ENCODE measurements around the gene HERC4.

DNA sequence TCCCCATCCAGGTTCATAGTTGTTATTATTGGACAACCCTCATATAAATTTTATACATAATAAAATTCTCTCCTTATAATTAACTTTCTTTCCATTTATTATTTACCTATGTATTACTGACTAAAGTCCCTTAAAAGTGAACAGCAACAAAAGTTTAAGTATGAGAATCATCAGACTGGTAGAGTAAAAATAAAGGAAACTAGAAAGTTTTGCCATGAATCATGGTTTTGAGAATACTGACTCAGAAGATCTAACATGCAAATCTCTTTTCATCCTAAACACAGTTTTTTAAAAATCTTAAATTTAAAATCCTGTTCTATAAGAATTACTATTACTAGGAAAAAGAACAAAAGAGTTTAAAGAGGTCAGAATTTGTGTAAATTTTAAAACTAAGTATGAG lies 32.1 kb downstream of the HERC4 start:
- TF ChIP-seq POLR2AphosphoS5 (IDR thresholded peaks at IDR 0.05; ENCODE audit: low read depth, low read length), result no peak
- no peak for TF ChIP-seq TAF1 (IDR thresholded peaks at IDR 0.05; ENCODE audit: borderline replicate concordance, insufficient read depth, low read length)
